Stimulated activated CD8-positive, alpha-beta memory T cell treated with anti-CD3 and anti-CD28 coated beads, Interleukin-7, amount 100 ng/mL, for 48 hours (primary cell): Measurements from ENCODE around the gene IL16.
"Not testable (repeated sequence)": the region's sequence is repeated elsewhere in the genome, so short reads cannot be mapped to it uniquely, and the experiment has no call there.

Experiments used
- DNase-seq, 2 donors: peaks; one replicate each; pipeline ENCODE4 v3.0.0-alpha.2; 2020; ENCODE audit warnings: low read depth in 1 of 2; ENCODE audit errors: extremely low read depth in 1 of 2

Gene IL16

GRCh38 chr15:81196576-81197254 lies at the start of gene IL16:
TSS of gene IL16 (plus strand) at chr15:81196879. CDS start at chr15:81225400, 28,521 bp downstream.
- no peak for DNase-seq

- DNase-seq = no peak
Measured at GRCh38 chr15:81151389-81151788, 45.3 kb upstream of the IL16 start.

- DNase-seq = no peak
Measured at GRCh38 chr15:81152339-81152738, 44.3 kb upstream of the IL16 start.

GRCh38 chr15:81152799-81153198 lies 43.9 kb upstream of the IL16 start:
- DNase-seq = no peak

GRCh38 chr15:81155375-81156218 lies 41.1 kb upstream of the IL16 start:
- DNase-seq = no peak

GRCh38 chr15:81156324-81156723 lies 40.4 kb upstream of the IL16 start:
- DNase-seq = no peak

GRCh38 chr15:81157195-81157938 lies 39.3 kb upstream of the IL16 start:
- DNase-seq = no peak

- DNase-seq = no peak
Measured at GRCh38 chr15:81157939-81158223, 38.8 kb upstream of the IL16 start.

- not testable (repeated sequence) for DNase-seq
Measured at GRCh38 chr15:81158561-81158960, 38.1 kb upstream of the IL16 start.

- DNase-seq = no peak
Measured at GRCh38 chr15:81160312-81161159, 36.1 kb upstream of the IL16 start.

GRCh38 chr15:81161160-81161673 lies 35.5 kb upstream of the IL16 start:
- no peak for DNase-seq

- DNase-seq = no peak
Measured at GRCh38 chr15:81161851-81162250, 34.8 kb upstream of the IL16 start.

GRCh38 chr15:81163961-81164800 lies 32.5 kb upstream of the IL16 start:
- DNase-seq = no peak

- no peak for DNase-seq
Measured at GRCh38 chr15:81165535-81165934, 31.1 kb upstream of the IL16 start.

GRCh38 chr15:81166636-81167305 lies 29.9 kb upstream of the IL16 start:
- no peak for DNase-seq

- DNase-seq = no peak
Measured at GRCh38 chr15:81168131-81168526, 28.6 kb upstream of the IL16 start.

- no peak for DNase-seq
Measured at GRCh38 chr15:81168644-81169043, 28.0 kb upstream of the IL16 start.

- no peak for DNase-seq
Measured at GRCh38 chr15:81170511-81170910, 26.2 kb upstream of the IL16 start.

- DNase-seq = no peak
Measured at GRCh38 chr15:81171286-81171685, 25.4 kb upstream of the IL16 start.
